ENCODE measurements around the gene ZNF366.

DNA sequence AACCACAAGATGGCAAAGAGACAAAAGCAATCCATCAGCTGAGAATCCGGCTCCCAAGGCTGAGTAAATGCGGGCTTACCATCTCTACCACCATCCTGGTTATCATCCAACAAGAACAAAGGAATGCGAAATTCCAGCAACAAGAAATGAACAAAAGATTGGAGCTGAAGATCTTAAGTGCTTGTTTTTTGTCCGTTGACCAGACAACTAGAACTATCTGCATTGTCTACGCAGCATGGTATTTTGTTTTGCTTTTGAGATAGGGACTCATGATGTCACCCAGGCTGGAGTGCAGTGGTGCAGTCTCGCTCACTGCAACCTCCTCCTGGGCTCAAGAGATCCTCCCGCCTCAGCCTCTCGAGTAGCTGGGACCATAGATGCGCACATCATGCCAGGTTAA lies 88.9 kb downstream of the ZNF366 start:
- TF ChIP-seq, protein P1, sequence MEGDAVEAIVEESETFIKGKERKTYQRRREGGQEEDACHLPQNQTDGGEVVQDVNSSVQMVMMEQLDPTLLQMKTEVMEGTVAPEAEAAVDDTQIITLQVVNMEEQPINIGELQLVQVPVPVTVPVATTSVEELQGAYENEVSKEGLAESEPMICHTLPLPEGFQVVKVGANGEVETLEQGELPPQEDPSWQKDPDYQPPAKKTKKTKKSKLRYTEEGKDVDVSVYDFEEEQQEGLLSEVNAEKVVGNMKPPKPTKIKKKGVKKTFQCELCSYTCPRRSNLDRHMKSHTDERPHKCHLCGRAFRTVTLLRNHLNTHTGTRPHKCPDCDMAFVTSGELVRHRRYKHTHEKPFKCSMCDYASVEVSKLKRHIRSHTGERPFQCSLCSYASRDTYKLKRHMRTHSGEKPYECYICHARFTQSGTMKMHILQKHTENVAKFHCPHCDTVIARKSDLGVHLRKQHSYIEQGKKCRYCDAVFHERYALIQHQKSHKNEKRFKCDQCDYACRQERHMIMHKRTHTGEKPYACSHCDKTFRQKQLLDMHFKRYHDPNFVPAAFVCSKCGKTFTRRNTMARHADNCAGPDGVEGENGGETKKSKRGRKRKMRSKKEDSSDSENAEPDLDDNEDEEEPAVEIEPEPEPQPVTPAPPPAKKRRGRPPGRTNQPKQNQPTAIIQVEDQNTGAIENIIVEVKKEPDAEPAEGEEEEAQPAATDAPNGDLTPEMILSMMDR (IDR thresholded peaks at IDR 0.05): no peak
- TF ChIP-seq POLR2A (IDR thresholded peaks at IDR 0.05): no peak

Data from ovary (tissue), 3 donors.